GM12878 (cell line): ENCODE data around the gene MDFIC. TPM values are rescaled to one million over a fixed set of nuclear protein-coding genes. Genes with fewer than 3 reads are reported as not detected.
A peak's percentile ranks its signal among the peaks of the same experiment; 100 is the strongest.

Source experiments
- ASH2L ChIP-seq: fragments of 300-600, 200-600 bp; sonication (generic); IDR thresholded peaks from 2 replicates; pipeline ENCODE4 v1.6.1; 2017; ENCODE audit warnings: low read depth, mild to moderate bottlenecking, borderline replicate concordance
- BACH1 ChIP-seq: fragments of 450-650 bp; IDR thresholded peaks from 2 replicates; pipeline ENCODE4 v1.6.1; 2017; ENCODE audit warnings: mild to moderate bottlenecking, borderline replicate concordance
- CHD2 ChIP-seq: IDR thresholded peaks from 2 replicates; pipeline ENCODE4 v1.6.1; 2011; ENCODE audit warnings: low read depth, low read length, improper control_type of control experiment, borderline replicate concordance
- CREM ChIP-seq: IDR thresholded peaks from 2 replicates; pipeline ENCODE4 v1.6.1; 2014; ENCODE audit warnings: antibody characterized with exemption, low read depth
- EED ChIP-seq: sonication (generic); IDR thresholded peaks from 2 replicates; pipeline ENCODE4 v1.6.1; 2016; ENCODE audit warnings: antibody characterized with exemption, low read depth
- FOXM1 ChIP-seq: IDR thresholded peaks from 2 replicates; pipeline ENCODE4 v1.6.1; 2012; ENCODE audit warnings: low read depth, mild to moderate bottlenecking, inconsistent platforms, low read length, moderate library complexity
- GATAD2B ChIP-seq: fragments of 450-650 bp; conservative IDR thresholded peaks from 2 replicates; pipeline ENCODE4 v1.6.1; 2017; ENCODE audit warnings: low read depth, mild to moderate bottlenecking, moderate library complexity
- IRF4 ChIP-seq: IDR thresholded peaks from 2 replicates; pipeline ENCODE4 v1.6.1; 2011; ENCODE audit warnings: low read depth, low read length
- MYB ChIP-seq: fragments of 150-350 bp; IDR thresholded peaks from 2 replicates; pipeline ENCODE4 v1.6.1; 2014; ENCODE audit warnings: mild to moderate bottlenecking, low read depth, low read length, borderline replicate concordance
- NBN ChIP-seq: fragments of 450-650 bp; IDR thresholded peaks from 2 replicates; pipeline ENCODE4 v1.6.1; 2016
- NFXL1 ChIP-seq: fragments of 450-650 bp; IDR thresholded peaks from 2 replicates; pipeline ENCODE4 v1.6.1; 2017; ENCODE audit warnings: antibody characterized with exemption, mild to moderate bottlenecking, borderline replicate concordance
- NR2C1 ChIP-seq: fragments of 450-650 bp; IDR thresholded peaks from 2 replicates; pipeline ENCODE4 v1.6.1; 2017; ENCODE audit warnings: antibody characterized with exemption, mild to moderate bottlenecking, moderate library complexity
- NR2F1 ChIP-seq: fragments of 450-650 bp; conservative IDR thresholded peaks from 2 replicates; pipeline ENCODE4 v1.6.1; 2017; ENCODE audit warnings: mild to moderate bottlenecking
- PRDM15 ChIP-seq: fragments of 450-650 bp; formaldehyde crosslinking; IDR thresholded peaks from 2 replicates; pipeline ENCODE4 v1.4.0; 2020; ENCODE audit warnings: mild to moderate bottlenecking, moderate library complexity
- RB1 ChIP-seq: fragments of 450-650 bp; formaldehyde crosslinking; IDR thresholded peaks from 2 replicates; pipeline ENCODE4 v1.6.1; 2017; ENCODE audit warnings: mild to moderate bottlenecking, borderline replicate concordance
- RBBP5 ChIP-seq: fragments of 200-600 bp; sonication (generic); conservative IDR thresholded peaks from 2 replicates; pipeline ENCODE4 v1.6.1; 2016
- SMAD1 ChIP-seq: fragments of 450-650 bp; IDR thresholded peaks from 2 replicates; pipeline ENCODE4 v1.6.1; 2018; ENCODE audit warnings: mild to moderate bottlenecking, low read depth; ENCODE audit not compliant: partially characterized antibody
- USF2 ChIP-seq: IDR thresholded peaks from 2 replicates; pipeline ENCODE4 v1.6.1; 2011; ENCODE audit warnings: low read depth, low read length, improper control_type of control experiment, borderline replicate concordance
- ZBTB4 ChIP-seq: fragments of 450-650 bp; formaldehyde crosslinking; IDR thresholded peaks from 2 replicates; pipeline ENCODE4 v1.4.0; 2022; ENCODE audit warnings: mild to moderate bottlenecking, moderate library complexity
- ZNF622 ChIP-seq: fragments of 450-650 bp; IDR thresholded peaks from 2 replicates; pipeline ENCODE4 v1.6.1; 2017; ENCODE audit warnings: mild to moderate bottlenecking, inconsistent platforms
- ZZZ3 ChIP-seq: IDR thresholded peaks from 2 replicates; pipeline ENCODE4 v1.6.1; 2011; ENCODE audit warnings: low read depth; ENCODE audit not compliant: control insufficient read depth, insufficient read length
- polyA plus RNA-seq, 11 experiments: library from polyadenylated mRNA; depleted of rRNA in 4 of 11; unstranded in 6 of 11; stranded (reverse) in 5 of 11; fragments of >200 nt; fragmentation: Nextera tagmentation in 4 of 11; fragmentation: Illumina TruSeq in 1 of 11; extraction: Ambion mirVana in 4 of 11; extraction: Trizol in 1 of 11; gene quantifications; 1 replicate in 1 of 11; 2 replicates in 10 of 11; pipeline versions ENCODE4 v1.2.1 to v1.2.3, GENCODE V29; 2011 to 2016; ENCODE audit warnings: inconsistent platforms in 2 of 11, missing spikeins in 2 of 11, low read depth in 1 of 11
- total RNA-seq, 4 experiments: library from RNA; depleted of rRNA in 3 of 4; stranded (reverse); fragments of >200 nt in 3 of 4; fragmentation: Illumina TruSeq in 1 of 4; extraction: Trizol in 1 of 4; gene quantifications; 2 replicates each; pipeline versions ENCODE4 v1.2.1 to v1.2.3, GENCODE V29; 2013 to 2021

The MDFIC gene
- total and polyA plus RNA-seq, 10 of the 15 experiments (the other 5 are each of a cell fraction or from before 2014, with no cell fraction given), result 7.3 to 58.4 (median 40.0) TPM

- TF ChIP-seq EED (0 out of 2 replicates have a peak, but pooled peaks have one; percentile 36), GATAD2B (no peak; the same call in 1 of the 2 replicates), USF2 (no peak), RBBP5 (no peak), ZNF622 (no peak), RB1 (peak; percentile 38; the same call in 1 of the 2 replicates), IRF4 (no peak), MYB (no peak), FOXM1 (0 out of 2 replicates have a peak, but pooled peaks have one; percentile 17), ZZZ3 (no peak), NR2F1 (0 out of 2 replicates have a peak, but pooled peaks have one; percentile 9), CHD2 (no peak), NFXL1 (no peak), BACH1 (no peak; the same call in 1 of the 2 replicates), ZBTB4 (CRISPR knock-in tag) (no peak), NBN (no peak), NR2C1 (peak; percentile 38; the same call in 1 of the 2 replicates), CREM (no peak), SMAD1 (no peak), PRDM15 (CRISPR knock-in tag) (no peak), ASH2L (peak; percentile 45; the same call in 1 of the 2 replicates)
Observed at GRCh38 chr7:114922652-114923402, 933 bp downstream of the MDFIC start (continued).
